Gastroesophageal sphincter (tissue), 3 donors: ENCODE results near the gene PDE5A.
"Not testable (repeated sequence)": the region's sequence is repeated elsewhere in the genome, so short reads cannot be mapped to it uniquely, and the experiment has no call there.

Experiments
- POLR2A ChIP-seq, 2 donors: fragments of 450-650 bp; IDR thresholded peaks; one replicate each; pipeline ENCODE4 v1.6.1; 2017; ENCODE audit warnings: antibody characterized with exemption in 2 of 2, mild to moderate bottlenecking in 2 of 2, moderate library complexity in 1 of 2
- TF ChIP-seq, protein P1 (sequence below), 4 experiments: fragments of 200-600 bp in 2 of 4; fragments of 450-650 bp in 2 of 4; sonication (generic) in 1 of 4; IDR thresholded peaks; one replicate each; pipeline ENCODE4 v1.5.1; 2017 to 2019; ENCODE audit warnings: antibody characterized with exemption in 4 of 4, mild to moderate bottlenecking in 2 of 4, moderate library complexity in 2 of 4

DNA sequence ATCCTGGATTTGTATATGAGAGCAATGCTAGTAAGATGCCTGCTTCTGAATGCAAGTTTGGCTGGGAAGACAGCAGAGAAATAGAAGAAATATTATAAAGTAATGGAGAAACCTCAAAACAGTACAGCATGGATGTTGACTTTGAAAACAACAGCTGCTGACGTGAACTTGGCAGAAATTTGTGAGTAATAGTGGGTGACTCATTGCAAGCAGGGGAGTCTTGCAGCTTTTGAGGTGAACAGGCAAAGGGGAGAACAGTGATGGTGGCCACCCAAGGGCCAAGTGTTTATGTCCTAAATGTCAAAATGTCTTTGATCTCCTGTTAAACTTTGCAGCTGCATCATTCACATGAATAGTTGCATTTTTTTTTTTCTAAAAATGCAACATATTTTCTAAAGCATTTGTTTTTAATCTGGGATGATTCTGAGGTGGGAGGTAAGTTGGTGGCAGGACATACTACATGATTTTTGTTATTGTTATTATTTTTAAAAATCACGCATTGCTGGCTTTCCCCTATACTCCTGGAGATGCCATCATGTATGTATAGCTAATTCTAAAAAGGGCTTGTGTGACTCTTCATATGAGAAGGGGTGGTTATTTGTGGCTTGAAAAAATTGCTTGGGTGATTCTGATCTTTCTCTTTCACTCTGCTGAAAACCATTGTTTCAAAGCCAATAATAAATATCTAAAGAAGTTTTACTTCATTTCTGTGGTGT is 158.4 kb downstream of the PDE5A start:
- TF ChIP-seq, protein P1, sequence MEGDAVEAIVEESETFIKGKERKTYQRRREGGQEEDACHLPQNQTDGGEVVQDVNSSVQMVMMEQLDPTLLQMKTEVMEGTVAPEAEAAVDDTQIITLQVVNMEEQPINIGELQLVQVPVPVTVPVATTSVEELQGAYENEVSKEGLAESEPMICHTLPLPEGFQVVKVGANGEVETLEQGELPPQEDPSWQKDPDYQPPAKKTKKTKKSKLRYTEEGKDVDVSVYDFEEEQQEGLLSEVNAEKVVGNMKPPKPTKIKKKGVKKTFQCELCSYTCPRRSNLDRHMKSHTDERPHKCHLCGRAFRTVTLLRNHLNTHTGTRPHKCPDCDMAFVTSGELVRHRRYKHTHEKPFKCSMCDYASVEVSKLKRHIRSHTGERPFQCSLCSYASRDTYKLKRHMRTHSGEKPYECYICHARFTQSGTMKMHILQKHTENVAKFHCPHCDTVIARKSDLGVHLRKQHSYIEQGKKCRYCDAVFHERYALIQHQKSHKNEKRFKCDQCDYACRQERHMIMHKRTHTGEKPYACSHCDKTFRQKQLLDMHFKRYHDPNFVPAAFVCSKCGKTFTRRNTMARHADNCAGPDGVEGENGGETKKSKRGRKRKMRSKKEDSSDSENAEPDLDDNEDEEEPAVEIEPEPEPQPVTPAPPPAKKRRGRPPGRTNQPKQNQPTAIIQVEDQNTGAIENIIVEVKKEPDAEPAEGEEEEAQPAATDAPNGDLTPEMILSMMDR (IDR thresholded peaks at IDR 0.05): not testable (repeated sequence)
- TF ChIP-seq POLR2A (IDR thresholded peaks at IDR 0.05): not testable (repeated sequence)
